LNCaP clone FGC (cell line): ENCODE data around the gene NFKBIL1.
A peak's percentile ranks its signal among the peaks of the same experiment; 100 is the strongest.

Experiments
- DNase-seq: peaks from one replicate; pipeline ENCODE4 v3.0.0-alpha.2; 2011; ENCODE audit warnings: low read depth
- H3K4me3 ChIP-seq: 2 replicates; pipeline ENCODE4 v1.5.1; 2011; ENCODE audit warnings: mild to moderate bottlenecking, low read depth, low read length, control low read depth
- TF ChIP-seq, protein P1 (sequence below): IDR thresholded peaks from 2 replicates; pipeline ENCODE4 v1.5.1; 2012; ENCODE audit warnings: mild to moderate bottlenecking; ENCODE audit not compliant: control insufficient read depth, insufficient read depth; ENCODE audit errors: extremely low read depth

Gene NFKBIL1

DNA sequence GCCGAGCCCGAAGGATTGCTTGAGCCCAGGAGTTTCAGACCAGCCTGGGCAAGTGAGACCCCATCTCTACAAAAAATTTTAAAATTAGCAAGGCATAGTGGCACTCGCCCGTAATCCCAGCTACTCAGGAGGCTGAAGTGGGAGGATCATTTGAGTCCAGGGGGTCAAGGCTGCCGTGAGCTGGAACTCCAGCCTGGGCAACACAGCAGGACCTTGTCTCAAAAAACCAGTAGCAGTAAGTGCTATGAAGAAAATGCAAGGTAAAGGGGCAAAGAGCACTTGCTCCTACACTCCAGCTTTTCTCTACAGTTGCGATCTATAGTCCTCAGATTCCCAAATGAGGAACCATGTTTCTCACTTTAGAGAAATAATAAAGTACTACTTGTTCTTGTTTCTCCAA lies 3.8 kb upstream of the NFKBIL1 start:
- H3K4me3 ChIP-seq: no peak overlapping the region
- DNase-seq: no peak
- TF ChIP-seq, protein P1, sequence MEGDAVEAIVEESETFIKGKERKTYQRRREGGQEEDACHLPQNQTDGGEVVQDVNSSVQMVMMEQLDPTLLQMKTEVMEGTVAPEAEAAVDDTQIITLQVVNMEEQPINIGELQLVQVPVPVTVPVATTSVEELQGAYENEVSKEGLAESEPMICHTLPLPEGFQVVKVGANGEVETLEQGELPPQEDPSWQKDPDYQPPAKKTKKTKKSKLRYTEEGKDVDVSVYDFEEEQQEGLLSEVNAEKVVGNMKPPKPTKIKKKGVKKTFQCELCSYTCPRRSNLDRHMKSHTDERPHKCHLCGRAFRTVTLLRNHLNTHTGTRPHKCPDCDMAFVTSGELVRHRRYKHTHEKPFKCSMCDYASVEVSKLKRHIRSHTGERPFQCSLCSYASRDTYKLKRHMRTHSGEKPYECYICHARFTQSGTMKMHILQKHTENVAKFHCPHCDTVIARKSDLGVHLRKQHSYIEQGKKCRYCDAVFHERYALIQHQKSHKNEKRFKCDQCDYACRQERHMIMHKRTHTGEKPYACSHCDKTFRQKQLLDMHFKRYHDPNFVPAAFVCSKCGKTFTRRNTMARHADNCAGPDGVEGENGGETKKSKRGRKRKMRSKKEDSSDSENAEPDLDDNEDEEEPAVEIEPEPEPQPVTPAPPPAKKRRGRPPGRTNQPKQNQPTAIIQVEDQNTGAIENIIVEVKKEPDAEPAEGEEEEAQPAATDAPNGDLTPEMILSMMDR: no peak

DNA sequence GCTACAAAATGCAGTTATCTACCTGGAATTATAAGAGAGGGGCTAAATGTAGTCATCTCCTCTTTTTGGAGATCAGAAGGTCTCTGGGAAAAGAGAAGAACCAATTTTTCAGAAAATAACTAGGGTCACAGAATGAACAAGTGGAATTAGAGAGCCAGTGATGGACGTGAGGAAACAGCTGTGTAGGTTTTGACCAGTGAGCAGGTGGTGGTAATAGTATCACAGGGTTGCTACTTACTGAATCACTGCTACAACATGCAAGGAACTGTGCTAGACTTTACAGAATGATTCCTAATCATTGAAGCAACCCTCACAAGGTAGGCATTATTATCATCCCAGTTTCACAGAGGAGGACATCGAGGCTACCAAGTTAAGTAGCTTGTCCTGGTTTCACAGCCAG lies 2.7 kb upstream of the NFKBIL1 start:
- TF ChIP-seq, protein P1: no peak
- H3K4me3 ChIP-seq: no peak overlapping the region
- DNase-seq: no peak

GRCh38 chr6:31545291-31545690 lies 2.1 kb upstream of the NFKBIL1 start:
- H3K4me3 ChIP-seq: no peak overlapping the region
- TF ChIP-seq, protein P1: no peak
- DNase-seq: no peak

- TF ChIP-seq, protein P1: peak; percentile 98
- peak within 1 kb of the TSS; percentile 60 for H3K4me3 ChIP-seq
- DNase-seq: peak; percentile 88
These were observed 960 bp upstream of the NFKBIL1 start, which contains the start of gene ATP6V1G2 for GRCh38 chr6:31546339-31546957. ATP6V1G2 (minus strand) TSS chr6:31546608; CDS start chr6:31546559, 49 bp downstream.

DNA sequence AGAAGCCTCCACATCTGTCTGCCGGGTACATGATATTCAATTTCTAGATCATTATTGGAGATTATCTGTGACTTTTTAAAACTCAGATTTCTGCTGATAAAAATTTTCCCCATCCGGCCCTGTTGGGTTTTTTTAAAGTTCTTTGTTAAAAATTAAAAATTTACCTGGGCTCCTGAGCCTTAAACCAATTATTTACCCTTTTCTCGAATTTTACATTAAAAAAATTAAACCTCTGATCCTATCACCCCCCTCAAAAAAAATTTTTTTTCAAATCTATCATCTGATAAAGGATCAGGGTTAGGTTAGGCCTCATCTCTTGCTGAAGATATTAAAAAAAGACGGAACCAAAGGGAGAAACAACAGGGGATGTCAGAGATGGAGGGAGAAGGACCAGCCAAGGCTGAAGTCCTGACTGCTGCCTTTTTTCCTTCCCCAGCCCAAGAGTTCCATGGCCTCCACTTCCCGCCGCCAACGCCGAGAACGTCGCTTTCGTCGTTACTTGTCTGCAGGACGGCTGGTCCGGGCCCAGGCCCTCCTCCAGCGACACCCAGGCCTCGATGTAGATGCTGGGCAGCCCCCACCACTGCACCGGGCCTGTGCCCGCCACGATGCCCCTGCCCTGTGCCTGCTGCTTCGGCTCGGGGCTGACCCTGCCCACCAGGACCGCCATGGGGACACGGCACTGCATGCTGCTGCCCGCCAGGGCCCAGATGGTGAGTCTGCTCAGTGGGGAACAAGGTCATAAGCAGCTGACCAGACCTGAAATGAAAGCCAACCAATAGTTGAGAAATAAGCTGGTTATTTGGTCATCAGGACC lies 527 bp downstream of the NFKBIL1 start:
- TF ChIP-seq, protein P1: no peak
- H3K4me3 ChIP-seq: peak overlapping the region; percentile 60

GRCh38 chr6:31548544-31548873 lies 1.1 kb downstream of the NFKBIL1 start:
- peak overlapping the region; percentile 60 for H3K4me3 ChIP-seq
- DNase-seq: no peak
- TF ChIP-seq, protein P1: no peak

More for the DNA sequence above, 527 bp downstream of the NFKBIL1 start:
- DNase-seq: no peak
